Activated CD8-positive, alpha-beta T cell treated with anti-CD3 and anti-CD28 coated beads for 36 hours (primary cell): ENCODE measurements around the gene PRKAG1. TPM values are rescaled to one million over a fixed set of nuclear protein-coding genes. Genes with fewer than 3 reads are reported as not detected.

Experiments
- ATAC-seq: fragments of 200-7000 bp; cut with Tn5 transposase; one replicate; pipeline ENCODE4 v1.10.0; 2021; ENCODE audit warnings: mild to moderate bottlenecking, moderate library complexity
- CTCF ChIA-PET: fragments of 350-600 bp; sonication (Branson Sonifier 250); formaldehyde crosslinking; loops from one replicate; lab custom pipeline; 2021; ENCODE audit warnings: antibody characterized with exemption; lab: Charles Lee
- POLR2A ChIA-PET: fragments of 350-600 bp; sonication (Branson Sonifier 250); formaldehyde crosslinking; loops from one replicate; lab custom pipeline; 2021; ENCODE audit warnings: antibody characterized with exemption; lab: Charles Lee
- DNase-seq: peaks from one replicate; pipeline ENCODE4 v3.0.0-alpha.2; 2020
- H3K27ac Mint-ChIP-seq: one replicate; pipeline ENCODE4 v1.8.0; 2021; ENCODE audit warnings: mild to moderate bottlenecking, mixed read lengths
- H3K27me3 Mint-ChIP-seq: one replicate; pipeline ENCODE4 v1.8.0; 2021; ENCODE audit warnings: mixed read lengths
- H3K36me3 Mint-ChIP-seq: one replicate; pipeline ENCODE4 v1.8.0; 2021; ENCODE audit warnings: low read depth, mixed read lengths
- H3K4me1 Mint-ChIP-seq: one replicate; pipeline ENCODE4 v1.8.0; 2021; ENCODE audit warnings: low read depth, mixed read lengths
- H3K4me3 Mint-ChIP-seq: one replicate; pipeline ENCODE4 v1.8.0; 2021; ENCODE audit warnings: mild to moderate bottlenecking, moderate library complexity, mixed read lengths
- H3K9me3 Mint-ChIP-seq: one replicate; pipeline ENCODE4 v1.8.0; 2021; ENCODE audit warnings: mixed read lengths
- intact Hi-C: fragments of 100-400 bp; cut with micrococcal nuclease; formaldehyde crosslinking; loops from one replicate; pipeline ENCODE4 v1.10.0; 2022
- total RNA-seq, 2 experiments: library from RNA; stranded (reverse); gene quantifications; one replicate each; pipeline ENCODE4 v1.2.3, GENCODE V29; 2021
- TF ChIP-seq, protein P1 (sequence below): fragments of 200-600 bp; IDR thresholded peaks from one replicate; pipeline ENCODE4 v1.8.0; 2022; ENCODE audit warnings: antibody characterized with exemption, mild to moderate bottlenecking

The PRKAG1 gene
- total RNA-seq, 2 experiments from 2014 or later = 43.3 to 47.3 TPM

DNA sequence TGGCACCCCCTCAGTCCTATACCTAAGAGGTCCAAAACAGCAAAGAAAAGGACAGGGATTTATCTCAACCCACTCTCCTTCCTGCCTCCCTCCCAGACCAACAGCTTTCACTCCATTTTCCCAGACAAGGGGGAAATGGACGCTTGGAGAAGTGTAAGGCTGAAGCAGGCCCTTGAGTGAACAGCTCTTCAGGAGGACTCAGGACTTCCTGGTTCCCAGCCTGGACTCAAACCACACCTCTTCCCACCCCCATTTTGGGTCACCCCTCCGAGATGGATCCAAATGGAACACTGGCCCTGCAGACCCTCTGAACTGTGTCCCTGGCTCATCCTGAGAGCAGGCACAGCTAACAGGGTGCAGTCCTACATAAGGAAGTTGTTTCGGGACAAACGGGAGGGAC is 39.3 kb upstream of the PRKAG1 start:
- Mint-ChIP-seq H3K9me3 (no peaks in the 10 kb centered on the region), H3K27me3 (no peaks in the 10 kb centered on the region), H3K27ac (peak overlapping the region; percentile 92), H3K4me1 (peaks cover 45% of the 10 kb centered on the region), H3K4me3 (peak overlapping the region; percentile 97), H3K36me3 (peaks cover 43% of the 10 kb centered on the region)
- no peak for ATAC-seq
- no peak for DNase-seq
- ChIA-PET POLR2A (interaction anchor here (0.9 to 4.5 kb wide), 5 partner anchors 9 to 73 kb away, joined by 3 to 31 read pairs (median 11); partner anchors contain the start of genes RHEBL1 and TUBA1B), CTCF (interaction anchor here (0.8 to 6.5 kb wide), 8 partner anchors 12 to 80 kb away, joined by 3 to 53 read pairs (median 6); partner anchors contain the start of genes RHEBL1, TUBA1B and WNT1)
- intact Hi-C loops = no loop called here
- TF ChIP-seq, protein P1, sequence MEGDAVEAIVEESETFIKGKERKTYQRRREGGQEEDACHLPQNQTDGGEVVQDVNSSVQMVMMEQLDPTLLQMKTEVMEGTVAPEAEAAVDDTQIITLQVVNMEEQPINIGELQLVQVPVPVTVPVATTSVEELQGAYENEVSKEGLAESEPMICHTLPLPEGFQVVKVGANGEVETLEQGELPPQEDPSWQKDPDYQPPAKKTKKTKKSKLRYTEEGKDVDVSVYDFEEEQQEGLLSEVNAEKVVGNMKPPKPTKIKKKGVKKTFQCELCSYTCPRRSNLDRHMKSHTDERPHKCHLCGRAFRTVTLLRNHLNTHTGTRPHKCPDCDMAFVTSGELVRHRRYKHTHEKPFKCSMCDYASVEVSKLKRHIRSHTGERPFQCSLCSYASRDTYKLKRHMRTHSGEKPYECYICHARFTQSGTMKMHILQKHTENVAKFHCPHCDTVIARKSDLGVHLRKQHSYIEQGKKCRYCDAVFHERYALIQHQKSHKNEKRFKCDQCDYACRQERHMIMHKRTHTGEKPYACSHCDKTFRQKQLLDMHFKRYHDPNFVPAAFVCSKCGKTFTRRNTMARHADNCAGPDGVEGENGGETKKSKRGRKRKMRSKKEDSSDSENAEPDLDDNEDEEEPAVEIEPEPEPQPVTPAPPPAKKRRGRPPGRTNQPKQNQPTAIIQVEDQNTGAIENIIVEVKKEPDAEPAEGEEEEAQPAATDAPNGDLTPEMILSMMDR = no peak

DNA sequence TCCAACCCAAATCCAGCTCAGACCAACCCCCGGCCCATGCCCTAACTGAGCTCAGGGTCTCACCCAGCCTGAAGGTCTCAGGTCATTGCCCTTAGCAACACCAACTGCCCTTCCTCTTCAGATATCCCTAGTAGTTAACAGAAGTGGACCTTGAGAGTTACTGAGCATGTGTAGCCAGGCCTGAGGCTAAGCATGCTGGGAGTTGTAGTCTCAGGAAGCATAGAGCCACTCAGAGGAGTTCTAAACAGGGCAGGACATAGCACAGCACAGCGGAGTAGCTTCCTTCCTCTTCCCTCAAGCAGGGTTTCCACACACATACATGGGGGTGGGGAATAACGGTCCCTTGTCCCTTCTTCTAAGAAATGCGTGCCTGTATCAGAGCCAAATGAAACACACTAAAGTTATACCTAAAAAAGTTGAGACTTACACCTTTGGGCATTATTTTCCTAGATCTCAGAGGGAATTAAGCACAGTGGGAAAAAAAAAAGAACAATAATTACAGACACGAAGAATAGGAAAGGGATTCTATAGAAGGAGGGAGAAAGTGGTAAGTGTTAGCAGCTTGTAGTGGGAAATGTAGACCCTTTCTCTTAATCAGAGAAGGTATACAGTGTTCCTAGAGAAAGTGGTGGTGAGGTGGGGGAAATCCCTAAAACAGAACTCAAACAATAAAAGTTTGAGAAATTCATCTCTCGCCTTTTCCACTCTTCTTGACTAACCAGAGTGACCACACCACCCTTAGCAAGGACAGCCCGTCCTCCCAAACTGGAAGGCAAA is 37.6 kb upstream of the PRKAG1 start:
- ATAC-seq (peak; percentile 77), DNase-seq (peak; percentile 76)
- ChIA-PET POLR2A (interaction anchor here (1.5 to 4.5 kb wide), 4 partner anchors 13 to 74 kb away, joined by 5 to 31 read pairs (median 6); partner anchors contain the start of genes RHEBL1 and TUBA1B), CTCF (interaction anchor here (1.3 to 6.5 kb wide), 4 partner anchors 8 to 68 kb away, joined by 5 to 53 read pairs (median 12); no protein-coding TSS in a partner anchor)
- Mint-ChIP-seq H3K27ac (peak overlapping the region; percentile 92), H3K27me3 (no peaks in the 10 kb centered on the region), H3K4me3 (peak overlapping the region; percentile 97), H3K36me3 (peaks cover 56% of the 10 kb centered on the region), H3K9me3 (no peaks in the 10 kb centered on the region), H3K4me1 (peaks cover 42% of the 10 kb centered on the region)
- intact Hi-C loops = no loop called here
- TF ChIP-seq, protein P1 = no peak

DNA sequence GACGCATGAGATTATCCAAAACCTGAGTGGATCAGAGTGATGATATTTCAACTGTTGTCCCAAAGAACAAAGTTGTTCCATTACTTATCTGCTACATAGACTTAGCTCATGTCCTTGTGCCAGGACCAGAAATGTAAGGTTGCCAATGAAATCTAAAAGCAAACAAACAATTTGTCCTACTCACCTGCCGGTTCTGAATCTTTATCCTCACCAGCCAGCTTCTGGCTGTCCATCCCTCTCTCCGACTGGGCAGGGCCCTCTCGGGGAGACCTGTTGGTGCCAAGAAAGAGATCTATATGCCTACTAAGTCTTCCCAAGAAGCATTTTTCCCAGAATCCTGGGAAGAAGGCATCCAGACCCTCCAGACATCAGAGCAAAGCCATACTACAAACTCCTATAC is 36.5 kb upstream of the PRKAG1 start:
- Mint-ChIP-seq H3K9me3 (no peaks in the 10 kb centered on the region), H3K27ac (peak overlapping the region; percentile 2), H3K27me3 (no peaks in the 10 kb centered on the region), H3K36me3 (peaks cover 61% of the 10 kb centered on the region), H3K4me3 (no peak overlapping the region), H3K4me1 (peaks cover 41% of the 10 kb centered on the region)
- ChIA-PET CTCF (interaction anchor here (0.7 to 6.5 kb wide), 7 partner anchors 9 to 131 kb away, joined by 3 to 53 read pairs (median 5); no protein-coding TSS in a partner anchor), POLR2A (interaction anchor here (0.9 to 4.5 kb wide), 5 partner anchors 11 to 75 kb away, joined by 3 to 31 read pairs (median 6); partner anchors contain the start of genes RHEBL1 and TUBA1B)
- ATAC-seq (no peak), DNase-seq (no peak)
- TF ChIP-seq, protein P1 = no peak
- intact Hi-C loops = no loop called here

DNA sequence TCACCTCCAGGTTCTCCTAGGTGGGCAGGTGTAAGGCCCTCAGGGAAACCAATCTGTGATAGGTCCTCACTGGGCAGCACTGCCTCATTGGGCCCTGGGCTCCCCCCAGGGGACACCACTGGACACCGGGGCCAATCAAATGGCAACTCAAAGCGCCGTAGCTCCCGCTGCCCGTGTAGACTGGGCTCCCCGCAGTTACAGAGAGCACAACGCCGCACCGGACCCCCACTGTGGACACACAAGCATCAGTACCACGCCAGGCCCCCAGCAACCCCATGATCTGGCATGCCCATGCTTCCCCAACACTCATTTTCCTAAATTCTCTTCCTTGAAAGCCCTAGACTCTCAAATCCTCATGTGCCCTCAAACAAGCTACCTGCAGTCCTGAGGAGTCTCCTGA is 35.9 kb upstream of the PRKAG1 start:
- ChIA-PET POLR2A (interaction anchor here (0.9 to 4.5 kb wide), 4 partner anchors 18 to 76 kb away, joined by 3 to 31 read pairs (median 6); partner anchors contain the start of gene TUBA1B), CTCF (interaction anchor here (0.8 to 6.5 kb wide), 4 partner anchors 9 to 130 kb away, joined by 3 to 53 read pairs (median 10); no protein-coding TSS in a partner anchor)
- DNase-seq (no peak), ATAC-seq (no peak)
- TF ChIP-seq, protein P1 = no peak
- no peaks in the 10 kb centered on the region for H3K27me3 Mint-ChIP-seq
- H3K36me3 Mint-ChIP-seq = peaks cover 60% of the 10 kb centered on the region
- H3K4me1 Mint-ChIP-seq = peaks cover 41% of the 10 kb centered on the region
- peak overlapping the region; percentile 2 for H3K27ac Mint-ChIP-seq
- intact Hi-C loops = no loop called here
- H3K9me3 Mint-ChIP-seq = no peaks in the 10 kb centered on the region
- H3K4me3 Mint-ChIP-seq = no peak overlapping the region
